Measurements from ENCODE around the gene TRMT11.
"Not testable (repeated sequence)": the region's sequence is repeated elsewhere in the genome, so short reads cannot be mapped to it uniquely, and the experiment has no call there.

The TRMT11 gene

DNA sequence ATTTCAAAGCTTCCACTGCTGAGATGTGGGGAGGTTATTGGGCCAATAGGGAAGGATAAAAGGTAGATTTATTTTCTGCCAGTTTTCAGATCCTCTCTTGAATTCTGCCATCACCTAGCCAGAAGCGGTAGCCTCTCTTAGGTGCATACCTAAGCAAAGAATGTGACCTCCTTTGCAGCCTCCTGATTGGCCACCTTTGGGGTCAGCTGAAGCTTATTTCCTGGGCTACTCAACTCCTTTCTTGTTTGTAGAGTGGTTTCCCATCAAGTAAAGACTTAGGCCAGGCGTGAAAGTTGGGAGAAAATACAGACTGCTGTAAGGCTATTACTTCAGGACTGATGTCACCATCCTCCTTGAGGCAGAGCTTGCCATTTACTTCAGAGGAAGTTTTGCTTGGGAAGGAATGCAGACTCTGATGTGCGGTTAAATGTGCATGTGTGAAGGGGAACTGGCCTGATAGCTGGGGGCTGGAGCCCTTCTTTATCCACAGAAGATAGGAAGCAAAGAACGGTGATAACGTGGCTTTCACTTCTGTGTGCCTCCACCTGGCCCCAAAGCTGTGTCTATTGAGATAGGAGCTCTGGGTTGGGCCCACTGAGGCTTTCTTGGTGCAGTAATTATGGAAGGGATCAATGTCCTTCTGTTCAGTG, 70.1 kb downstream of the TRMT11 start:
- DNase-seq (ENCODE audit: low read depth, low spot score), result no peak
- Histone ChIP-seq H3K4me3 (ENCODE audit: low read length) (no peak overlapping the region), H3K9me3 (ENCODE audit: control insufficient read depth, insufficient read depth, low read length) (no peaks in the 10 kb centered on the region; the same call in 1 of the 2 replicates), H3K27ac (ENCODE audit: low read length) (no peak overlapping the region), H3K36me3 (ENCODE audit: control insufficient read depth, insufficient read depth, low read length) (no peaks in the 10 kb centered on the region), H3K27me3 (ENCODE audit: control insufficient read depth, insufficient read depth, low read length) (no peaks in the 10 kb centered on the region), H3K4me1 (ENCODE audit: control insufficient read depth, insufficient read depth, low read length) (no peaks in the 10 kb centered on the region)
- no CpG with 5 or more reads among the region's 5 CpGs for WGBS (ENCODE audit: insufficient coverage, insufficient read length)

DNA sequence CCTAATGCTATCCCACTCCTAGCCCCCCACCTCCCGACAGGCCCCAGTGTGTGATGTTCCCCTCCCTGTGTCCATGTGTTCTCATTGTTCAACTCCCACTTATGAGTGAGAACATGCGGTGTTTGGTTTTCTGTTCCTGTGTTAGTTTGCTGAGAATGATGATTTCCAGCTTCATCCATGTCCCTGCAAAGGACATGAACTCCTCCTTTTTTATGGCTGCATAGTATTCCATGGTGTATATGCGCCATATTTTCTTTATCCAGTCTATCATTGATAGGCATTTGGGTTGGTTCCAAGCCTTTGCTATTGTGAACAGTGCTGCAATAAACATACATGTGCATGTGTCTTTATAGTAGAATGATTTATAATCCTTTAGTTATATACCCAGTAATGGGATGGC, 71.7 kb downstream of the TRMT11 start:
- H3K9me3 ChIP-seq (ENCODE audit: control insufficient read depth, insufficient read depth, low read length); H3K36me3 ChIP-seq (ENCODE audit: control insufficient read depth, insufficient read depth, low read length); DNase-seq (ENCODE audit: low read depth, low spot score); H3K27me3 ChIP-seq (ENCODE audit: control insufficient read depth, insufficient read depth, low read length); H3K4me3 ChIP-seq (ENCODE audit: low read length); H3K4me1 ChIP-seq (ENCODE audit: control insufficient read depth, insufficient read depth, low read length); H3K27ac ChIP-seq (ENCODE audit: low read length): not testable (repeated sequence)
- no CpG with 5 or more reads among the region's 3 CpGs for WGBS (ENCODE audit: insufficient coverage, insufficient read length)

DNA sequence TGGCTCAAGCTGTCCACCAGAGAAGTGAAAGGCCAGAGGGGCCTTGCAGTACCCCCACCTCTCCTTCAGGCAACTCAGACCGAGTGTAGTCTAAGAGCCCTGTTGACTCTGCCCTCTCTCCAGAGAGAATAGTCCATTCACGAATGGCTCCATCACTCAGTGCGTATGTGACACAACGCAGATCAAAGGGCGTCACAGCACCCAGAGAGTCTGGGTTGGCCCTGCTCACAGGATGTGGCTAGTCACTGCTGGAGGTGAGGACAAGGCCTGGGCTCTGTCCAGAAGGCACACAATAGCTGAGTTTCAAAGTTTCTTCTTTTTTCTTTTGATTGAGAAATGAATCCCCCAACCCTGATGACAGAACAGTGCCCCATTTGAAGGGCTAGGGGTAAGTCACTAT, 74.1 kb downstream of the TRMT11 start:
- Histone ChIP-seq H3K27ac (ENCODE audit: low read length) (no peak overlapping the region), H3K36me3 (ENCODE audit: control insufficient read depth, insufficient read depth, low read length) (no peaks in the 10 kb centered on the region), H3K9me3 (ENCODE audit: control insufficient read depth, insufficient read depth, low read length) (no peaks in the 10 kb centered on the region; the same call in 1 of the 2 replicates), H3K27me3 (ENCODE audit: control insufficient read depth, insufficient read depth, low read length) (no peaks in the 10 kb centered on the region), H3K4me1 (ENCODE audit: control insufficient read depth, insufficient read depth, low read length) (no peaks in the 10 kb centered on the region), H3K4me3 (ENCODE audit: low read length) (no peak overlapping the region)
- DNase-seq (ENCODE audit: low read depth, low spot score), result no peak
- no CpG with 5 or more reads among the region's 5 CpGs for WGBS (ENCODE audit: insufficient coverage, insufficient read length)

GRCh38 chr6:126063512-126064146, 77.3 kb downstream of the TRMT11 start:
- H3K4me1 ChIP-seq (ENCODE audit: control insufficient read depth, insufficient read depth, low read length), result no peaks in the 10 kb centered on the region
- DNase-seq (ENCODE audit: low read depth, low spot score), result no peak
- H3K27ac ChIP-seq (ENCODE audit: low read length), result no peak overlapping the region
- no peaks in the 10 kb centered on the region for H3K27me3 ChIP-seq (ENCODE audit: control insufficient read depth, insufficient read depth, low read length)
- no CpG with 5 or more reads among the region's 6 CpGs for WGBS (ENCODE audit: insufficient coverage, insufficient read length)
- no peaks in the 10 kb centered on the region for H3K36me3 ChIP-seq (ENCODE audit: control insufficient read depth, insufficient read depth, low read length)
- H3K4me3 ChIP-seq (ENCODE audit: low read length), result no peak overlapping the region
- H3K9me3 ChIP-seq (ENCODE audit: control insufficient read depth, insufficient read depth, low read length), result no peaks in the 10 kb centered on the region; the same call in 1 of the 2 replicates

DNA sequence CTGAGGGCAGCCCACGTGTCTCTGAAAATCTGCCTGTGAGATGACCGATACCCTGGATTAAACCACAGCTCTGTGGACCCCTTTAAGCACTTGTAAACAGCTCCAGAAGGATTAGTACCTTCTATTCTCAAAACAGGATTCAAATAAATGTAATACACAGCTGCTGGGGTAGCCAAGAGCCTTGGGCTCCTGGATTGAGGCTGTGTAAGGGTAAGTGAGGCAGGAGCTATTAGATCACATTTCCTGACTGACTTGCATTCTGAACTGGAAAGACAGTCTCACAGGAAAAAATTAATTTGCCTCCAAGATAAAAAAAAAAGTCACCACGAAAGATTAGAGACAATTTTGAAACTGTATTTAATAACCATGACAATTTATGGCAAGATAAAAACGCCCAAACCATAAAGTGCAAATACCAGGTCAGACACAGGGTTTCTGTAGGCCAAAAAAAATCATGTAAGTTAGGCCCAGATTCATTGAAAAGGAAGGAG, 78.0 kb downstream of the TRMT11 start:
- no CpG with 5 or more reads among the region's 4 CpGs for WGBS (ENCODE audit: insufficient coverage, insufficient read length)
- DNase-seq (ENCODE audit: low read depth, low spot score), result no peak
- Histone ChIP-seq H3K9me3 (ENCODE audit: control insufficient read depth, insufficient read depth, low read length) (no peaks in the 10 kb centered on the region; the same call in 1 of the 2 replicates), H3K27ac (ENCODE audit: low read length) (no peak overlapping the region), H3K4me1 (ENCODE audit: control insufficient read depth, insufficient read depth, low read length) (no peaks in the 10 kb centered on the region), H3K27me3 (ENCODE audit: control insufficient read depth, insufficient read depth, low read length) (no peaks in the 10 kb centered on the region), H3K4me3 (ENCODE audit: low read length) (no peak overlapping the region), H3K36me3 (ENCODE audit: control insufficient read depth, insufficient read depth, low read length) (no peaks in the 10 kb centered on the region)

- no peak for DNase-seq (ENCODE audit: low read depth, low spot score)
- Histone ChIP-seq H3K4me3 (ENCODE audit: low read length) (no peak overlapping the region), H3K36me3 (ENCODE audit: control insufficient read depth, insufficient read depth, low read length) (no peaks in the 10 kb centered on the region), H3K27ac (ENCODE audit: low read length) (no peak overlapping the region), H3K9me3 (ENCODE audit: control insufficient read depth, insufficient read depth, low read length) (no peaks in the 10 kb centered on the region; the same call in 1 of the 2 replicates), H3K27me3 (ENCODE audit: control insufficient read depth, insufficient read depth, low read length) (no peaks in the 10 kb centered on the region), H3K4me1 (ENCODE audit: control insufficient read depth, insufficient read depth, low read length) (no peaks in the 10 kb centered on the region)
- WGBS (ENCODE audit: insufficient coverage, insufficient read length), result no CpG with 5 or more reads among the region's 7 CpGs
Measured at GRCh38 chr6:126064748-126065401, 78.5 kb downstream of the TRMT11 start.

DNA sequence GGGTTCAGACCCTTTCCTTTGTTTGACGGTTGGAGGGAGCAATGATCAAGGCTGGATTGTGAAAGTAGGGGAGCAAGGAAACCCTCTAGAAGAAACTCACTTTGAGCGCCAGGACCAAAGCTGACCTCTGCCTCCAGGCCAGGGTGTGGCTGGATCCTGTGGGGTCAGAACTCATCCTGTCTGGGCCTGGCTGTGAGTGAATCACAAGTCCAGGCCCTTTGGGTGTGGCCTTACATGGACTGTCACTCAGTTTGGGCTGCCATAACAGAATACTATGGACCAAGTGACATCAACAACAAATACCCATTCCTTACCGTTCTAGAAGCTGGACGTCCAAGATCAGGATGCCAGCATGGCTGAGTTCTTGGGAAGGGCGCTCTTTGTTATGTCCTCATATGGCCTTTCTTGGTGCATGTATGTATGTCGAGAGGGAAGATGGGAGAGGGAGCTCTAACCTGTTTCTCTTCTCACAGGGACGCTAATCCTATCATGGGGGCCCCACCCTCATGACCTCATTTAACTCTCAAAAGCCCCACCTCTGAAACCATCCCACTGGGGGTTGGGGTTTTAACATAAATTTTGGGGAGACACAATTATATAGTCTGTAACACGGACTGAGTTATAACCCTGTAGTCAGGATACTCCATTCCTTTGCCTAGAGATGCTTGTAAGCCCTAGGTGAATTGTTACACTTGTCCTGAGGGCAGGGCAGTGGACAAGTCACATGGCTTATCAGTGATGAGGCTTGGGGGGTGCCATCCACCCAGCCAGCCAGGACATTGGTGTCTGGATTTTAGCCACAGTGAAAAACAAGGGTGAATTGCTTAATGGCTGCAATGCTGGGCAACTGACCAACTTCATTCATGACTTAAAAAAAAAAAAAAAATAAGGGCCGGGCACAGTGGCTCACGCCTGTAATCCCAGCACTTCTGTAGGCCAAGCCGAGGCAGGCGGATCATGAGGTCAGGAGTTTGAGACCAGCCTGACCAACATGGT, 80.0 kb downstream of the TRMT11 start:
- Histone ChIP-seq H3K9me3 (ENCODE audit: control insufficient read depth, insufficient read depth, low read length) (no peaks in the 10 kb centered on the region), H3K27ac (ENCODE audit: low read length) (no peak overlapping the region), H3K4me1 (ENCODE audit: control insufficient read depth, insufficient read depth, low read length) (no peaks in the 10 kb centered on the region), H3K27me3 (ENCODE audit: control insufficient read depth, insufficient read depth, low read length) (no peaks in the 10 kb centered on the region), H3K36me3 (ENCODE audit: control insufficient read depth, insufficient read depth, low read length) (no peaks in the 10 kb centered on the region), H3K4me3 (ENCODE audit: low read length) (no peak overlapping the region)
- no peak for DNase-seq (ENCODE audit: low read depth, low spot score)
- no CpG with 5 or more reads among the region's 12 CpGs for WGBS (ENCODE audit: insufficient coverage, insufficient read length)

DNA sequence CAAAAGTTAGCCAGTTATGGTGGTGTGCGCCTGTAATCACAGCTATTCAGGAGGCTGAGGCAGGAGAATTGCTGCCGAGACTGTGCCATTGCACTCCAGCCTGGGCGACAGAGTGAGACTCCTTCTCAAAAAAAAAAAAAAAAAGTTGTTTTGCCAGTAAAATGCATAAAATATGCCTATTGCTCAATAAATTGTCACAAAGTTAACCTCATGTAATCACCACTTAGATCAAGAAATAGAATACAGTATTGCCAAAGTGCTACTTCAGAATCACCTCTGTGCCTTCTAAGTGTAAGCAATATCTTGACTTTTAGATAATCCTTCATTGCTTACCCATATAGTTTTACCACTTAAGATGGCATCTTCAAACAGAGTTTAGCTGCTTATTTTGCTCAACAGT, 80.7 kb downstream of the TRMT11 start:
- Histone ChIP-seq H3K36me3 (ENCODE audit: control insufficient read depth, insufficient read depth, low read length) (no peaks in the 10 kb centered on the region), H3K27ac (ENCODE audit: low read length) (no peak overlapping the region), H3K9me3 (ENCODE audit: control insufficient read depth, insufficient read depth, low read length) (no peaks in the 10 kb centered on the region), H3K4me1 (ENCODE audit: control insufficient read depth, insufficient read depth, low read length) (no peaks in the 10 kb centered on the region), H3K4me3 (ENCODE audit: low read length) (no peak overlapping the region), H3K27me3 (ENCODE audit: control insufficient read depth, insufficient read depth, low read length) (no peaks in the 10 kb centered on the region)
- WGBS (ENCODE audit: insufficient coverage, insufficient read length), result no CpG with 5 or more reads among the region's 3 CpGs
- no peak for DNase-seq (ENCODE audit: low read depth, low spot score)

DNA sequence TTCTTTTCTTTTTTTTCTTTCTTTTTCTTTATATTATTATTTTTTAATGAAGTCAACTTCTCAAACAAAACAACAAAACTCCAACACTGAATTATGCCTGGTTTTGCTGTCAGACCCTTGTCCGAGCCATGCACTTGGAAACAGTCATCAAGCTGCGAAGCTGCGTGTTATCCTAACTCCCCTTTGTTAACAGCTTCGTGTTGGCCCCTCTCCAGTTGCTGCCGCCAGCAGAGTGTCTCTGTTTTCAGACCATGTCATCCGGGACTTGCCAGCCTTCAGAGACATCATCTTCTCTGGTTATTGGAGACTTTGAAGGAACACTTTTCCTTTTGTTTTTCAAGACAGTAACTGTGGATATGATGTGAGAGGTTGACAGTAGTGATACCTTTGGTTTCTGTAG, 83.1 kb downstream of the TRMT11 start:
- H3K9me3 ChIP-seq (ENCODE audit: control insufficient read depth, insufficient read depth, low read length), result no peaks in the 10 kb centered on the region
- no peak overlapping the region for H3K4me3 ChIP-seq (ENCODE audit: low read length)
- H3K27ac ChIP-seq (ENCODE audit: low read length), result no peak overlapping the region
- no peaks in the 10 kb centered on the region for H3K4me1 ChIP-seq (ENCODE audit: control insufficient read depth, insufficient read depth, low read length)
- no peaks in the 10 kb centered on the region for H3K27me3 ChIP-seq (ENCODE audit: control insufficient read depth, insufficient read depth, low read length)
- DNase-seq (ENCODE audit: low read depth, low spot score), result no peak
- no CpG with 5 or more reads among the region's 6 CpGs for WGBS (ENCODE audit: insufficient coverage, insufficient read length)
- H3K36me3 ChIP-seq (ENCODE audit: control insufficient read depth, insufficient read depth, low read length), result no peaks in the 10 kb centered on the region
